ENCODE data around the gene PIP4K2A. TPM values are rescaled to one million over a fixed set of nuclear protein-coding genes. Genes with fewer than 3 reads are reported as not detected.

The PIP4K2A gene
- total RNA-seq, 4 donors from 2014 or later = 6.8 to 34.7 (median 15.4) TPM

- H3K27me3 ChIP-seq = no peaks in the 10 kb centered on the region
- H3K9me3 ChIP-seq = no peaks in the 10 kb centered on the region
- H3K36me3 ChIP-seq = no peaks in the 10 kb centered on the region
- H3K4me3 ChIP-seq = no peak overlapping the region
- no peak overlapping the region for H3K27ac ChIP-seq
- peaks cover 0 to 2% (median 0%) of the 10 kb centered on the region in 4 donors for H3K4me1 ChIP-seq
- no peak for TF ChIP-seq POLR2A (IDR thresholded peaks at IDR 0.05)
- TF ChIP-seq, protein P1, sequence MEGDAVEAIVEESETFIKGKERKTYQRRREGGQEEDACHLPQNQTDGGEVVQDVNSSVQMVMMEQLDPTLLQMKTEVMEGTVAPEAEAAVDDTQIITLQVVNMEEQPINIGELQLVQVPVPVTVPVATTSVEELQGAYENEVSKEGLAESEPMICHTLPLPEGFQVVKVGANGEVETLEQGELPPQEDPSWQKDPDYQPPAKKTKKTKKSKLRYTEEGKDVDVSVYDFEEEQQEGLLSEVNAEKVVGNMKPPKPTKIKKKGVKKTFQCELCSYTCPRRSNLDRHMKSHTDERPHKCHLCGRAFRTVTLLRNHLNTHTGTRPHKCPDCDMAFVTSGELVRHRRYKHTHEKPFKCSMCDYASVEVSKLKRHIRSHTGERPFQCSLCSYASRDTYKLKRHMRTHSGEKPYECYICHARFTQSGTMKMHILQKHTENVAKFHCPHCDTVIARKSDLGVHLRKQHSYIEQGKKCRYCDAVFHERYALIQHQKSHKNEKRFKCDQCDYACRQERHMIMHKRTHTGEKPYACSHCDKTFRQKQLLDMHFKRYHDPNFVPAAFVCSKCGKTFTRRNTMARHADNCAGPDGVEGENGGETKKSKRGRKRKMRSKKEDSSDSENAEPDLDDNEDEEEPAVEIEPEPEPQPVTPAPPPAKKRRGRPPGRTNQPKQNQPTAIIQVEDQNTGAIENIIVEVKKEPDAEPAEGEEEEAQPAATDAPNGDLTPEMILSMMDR (IDR thresholded peaks at IDR 0.05) = no peak
- DNase-seq = no peak
Observed at GRCh38 chr10:22486431-22486830, 227.9 kb downstream of the PIP4K2A start.

Other genes with a start within 250 kb of the PIP4K2A start
- gene ARMC3, start 213.5 kb upstream of the PIP4K2A start, total RNA-seq = not detected